ENCODE data around the gene GTF3C1.

GRCh38 chr16:27551036-27551435 is 1.3 kb upstream of the GTF3C1 start:
- no peak for TF ChIP-seq POLR2A (IDR thresholded peaks at IDR 0.05)
- TF ChIP-seq CTCF (IDR thresholded peaks at IDR 0.05): no peak

Data from adrenal gland (tissue), 5 donors.